ENCODE data around the gene SUPT6H.
"Not testable (repeated sequence)": the region's sequence is repeated elsewhere in the genome, so short reads cannot be mapped to it uniquely, and the experiment has no call there.

Gene SUPT6H

GRCh38 chr17:28703552-28704218 is 41.7 kb downstream of the SUPT6H start:
- no peak for DNase-seq

- DNase-seq: no peak
Measured at GRCh38 chr17:28704219-28704858, 42.3 kb downstream of the SUPT6H start.

- no peak for DNase-seq
Measured at GRCh38 chr17:28705074-28705659, 43.2 kb downstream of the SUPT6H start.

GRCh38 chr17:28705728-28706334 is 43.8 kb downstream of the SUPT6H start:
- DNase-seq: no peak

GRCh38 chr17:28706471-28707338 is 44.7 kb downstream of the SUPT6H start:
- no peak for DNase-seq

GRCh38 chr17:28707339-28707720 is 45.3 kb downstream of the SUPT6H start:
- no peak for DNase-seq

- peak; percentile 95 for DNase-seq
Measured at GRCh38 chr17:28710861-28711722, 49.1 kb downstream of the SUPT6H start.

- DNase-seq: peak; percentile 79
Measured at GRCh38 chr17:28711723-28712031, 49.7 kb downstream of the SUPT6H start, which contains the start of gene PROCA1. Gene PROCA1, minus strand, starts transcription at chr17:28711888. Its CDS starts 228 bp downstream, at chr17:28711660.

- DNase-seq: peak; percentile 93
Measured at GRCh38 chr17:28712032-28712704, 50.2 kb downstream of the SUPT6H start.

GRCh38 chr17:28712705-28713415 is 50.9 kb downstream of the SUPT6H start:
- no peak for DNase-seq

GRCh38 chr17:28714281-28714680 is 52.3 kb downstream of the SUPT6H start:
- no peak for DNase-seq

- DNase-seq: no peak
Measured at GRCh38 chr17:28715217-28715616, 53.2 kb downstream of the SUPT6H start.

- DNase-seq: no peak
Measured at GRCh38 chr17:28716740-28717577, 55.0 kb downstream of the SUPT6H start.

- DNase-seq: peak; percentile 82
Measured at GRCh38 chr17:28717578-28718332, 55.8 kb downstream of the SUPT6H start, which contains the start of gene RAB34. Gene RAB34, minus strand, starts transcription at chr17:28717868. Its CDS starts 602 bp downstream, at chr17:28717266.

GRCh38 chr17:28718333-28719020 is 56.5 kb downstream of the SUPT6H start:
- no peak for DNase-seq

GRCh38 chr17:28719021-28719433 is 57.0 kb downstream of the SUPT6H start:
- no peak for DNase-seq

- peak; percentile 57 for DNase-seq
Measured at GRCh38 chr17:28720247-28720996, 58.4 kb downstream of the SUPT6H start.

GRCh38 chr17:28720997-28721329 is 59.0 kb downstream of the SUPT6H start:
- not testable (repeated sequence) for DNase-seq

Measured in hematopoietic multipotent progenitor cell treated with erythropoietin and hydrocortisone succinate and interleukin-3 and kit ligand, for 4 days (in vitro differentiated cells).